SK-N-SH treated with all-trans-retinoic acid at 6 μM for 48 hours (cell line): ENCODE data around the gene RAB36.

Experiments used
- ATAC-seq: fragments of 200-7000 bp; cut with Tn5 transposase; 3 replicates; pipeline ENCODE4 v1.9.1; 2020; ENCODE audit warnings: mild to moderate bottlenecking, moderate library complexity
- ARNTL ChIP-seq: fragments of 450-650 bp; formaldehyde crosslinking; IDR thresholded peaks from 2 replicates; pipeline ENCODE4 v1.5.0; 2020; ENCODE audit warnings: low read depth, mild to moderate bottlenecking, moderate library complexity, borderline replicate concordance
- BACH2 ChIP-seq: fragments of 250-450 bp; sonication (Bioruptor Pico); IDR thresholded peaks from 2 replicates; pipeline ENCODE4 v1.9.0; 2021; ENCODE audit warnings: mild to moderate bottlenecking, borderline replicate concordance
- CSDC2 ChIP-seq: fragments of 250-450 bp; sonication (Bioruptor Pico); IDR thresholded peaks from 2 replicates; pipeline ENCODE4 v1.5.0; 2020; ENCODE audit warnings: mild to moderate bottlenecking, moderate library complexity
- ESRRG ChIP-seq: fragments of 250-450 bp; sonication (Bioruptor Pico); IDR thresholded peaks from 2 replicates; pipeline ENCODE4 v1.6.1; 2021; ENCODE audit warnings: mild to moderate bottlenecking
- ISL1 ChIP-seq: fragments of 250-450 bp; sonication (Bioruptor Pico); IDR thresholded peaks from 2 replicates; pipeline ENCODE4 v2.1.2; 2022; ENCODE audit warnings: mild to moderate bottlenecking, moderate library complexity
- OSR1 ChIP-seq: fragments of 250-450 bp; sonication (Bioruptor Pico); IDR thresholded peaks from 2 replicates; pipeline ENCODE4 v1.8.0; 2022; ENCODE audit warnings: moderate library complexity, mild to moderate bottlenecking, inconsistent platforms
- PPARA ChIP-seq: fragments of 250-450 bp; sonication (Bioruptor Pico); IDR thresholded peaks from 2 replicates; pipeline ENCODE4 v1.5.0; 2020; ENCODE audit warnings: mild to moderate bottlenecking, borderline replicate concordance
- SNAI2 ChIP-seq: fragments of 250-450 bp; sonication (Bioruptor Pico); IDR thresholded peaks from 2 replicates; pipeline ENCODE4 v1.5.0; 2020; ENCODE audit warnings: mild to moderate bottlenecking, moderate library complexity
- TOX ChIP-seq: fragments of 250-450 bp; sonication (Bioruptor Pico); IDR thresholded peaks from 2 replicates; pipeline ENCODE4 v1.8.0; 2021; ENCODE audit warnings: mild to moderate bottlenecking, moderate library complexity, borderline replicate concordance
- ZC3H10 ChIP-seq: fragments of 250-450 bp; sonication (Bioruptor Pico); IDR thresholded peaks from 2 replicates; pipeline ENCODE4 v1.5.1; 2021; ENCODE audit warnings: mild to moderate bottlenecking, moderate library complexity
- ZFP3 ChIP-seq: fragments of 250-450 bp; sonication (Bioruptor Pico); IDR thresholded peaks from 2 replicates; pipeline ENCODE4 v1.5.0; 2020; ENCODE audit warnings: mild to moderate bottlenecking, moderate library complexity
- ZFP30 ChIP-seq: fragments of 450-650 bp; formaldehyde crosslinking; IDR thresholded peaks from 2 replicates; pipeline ENCODE4 v1.5.0; 2022; ENCODE audit warnings: mild to moderate bottlenecking, moderate library complexity
- ZNF70 ChIP-seq: fragments of 450-650 bp; formaldehyde crosslinking; IDR thresholded peaks from 2 replicates; pipeline ENCODE4 v1.5.0; 2020; ENCODE audit warnings: mild to moderate bottlenecking, moderate library complexity
- ZNF8 ChIP-seq: fragments of 450-650 bp; formaldehyde crosslinking; IDR thresholded peaks from 2 replicates; pipeline ENCODE4 v1.5.0; 2020; ENCODE audit warnings: mild to moderate bottlenecking, moderate library complexity
- TF ChIP-seq, protein P1 (sequence below): fragments of 250-450 bp; sonication (Bioruptor Pico); IDR thresholded peaks from 2 replicates; pipeline ENCODE4 v1.8.0; 2021; ENCODE audit warnings: low read depth, mild to moderate bottlenecking, moderate library complexity, borderline replicate concordance
- TF ChIP-seq, protein P2 (sequence below): fragments of 250-450 bp; sonication (Bioruptor Pico); IDR thresholded peaks from 2 replicates; pipeline ENCODE4 v1.5.0; 2020; ENCODE audit warnings: mild to moderate bottlenecking, moderate library complexity
- TF ChIP-seq, protein P3 (sequence below): fragments of 250-450 bp; sonication (Bioruptor Pico); IDR thresholded peaks from 2 replicates; pipeline ENCODE4 v1.5.1; 2020; ENCODE audit warnings: low read depth, mild to moderate bottlenecking, moderate library complexity
- TF ChIP-seq, protein P4 (sequence below): fragments of 250-450 bp; sonication (Bioruptor Pico); IDR thresholded peaks from 2 replicates; pipeline ENCODE4 v1.5.1; 2021; ENCODE audit warnings: mild to moderate bottlenecking, moderate library complexity
- TF ChIP-seq, protein P5 (sequence below): fragments of 250-450 bp; sonication (Bioruptor Pico); IDR thresholded peaks from 2 replicates; pipeline ENCODE4 v1.8.0; 2020; ENCODE audit warnings: mild to moderate bottlenecking, moderate library complexity, borderline replicate concordance

Gene RAB36

DNA sequence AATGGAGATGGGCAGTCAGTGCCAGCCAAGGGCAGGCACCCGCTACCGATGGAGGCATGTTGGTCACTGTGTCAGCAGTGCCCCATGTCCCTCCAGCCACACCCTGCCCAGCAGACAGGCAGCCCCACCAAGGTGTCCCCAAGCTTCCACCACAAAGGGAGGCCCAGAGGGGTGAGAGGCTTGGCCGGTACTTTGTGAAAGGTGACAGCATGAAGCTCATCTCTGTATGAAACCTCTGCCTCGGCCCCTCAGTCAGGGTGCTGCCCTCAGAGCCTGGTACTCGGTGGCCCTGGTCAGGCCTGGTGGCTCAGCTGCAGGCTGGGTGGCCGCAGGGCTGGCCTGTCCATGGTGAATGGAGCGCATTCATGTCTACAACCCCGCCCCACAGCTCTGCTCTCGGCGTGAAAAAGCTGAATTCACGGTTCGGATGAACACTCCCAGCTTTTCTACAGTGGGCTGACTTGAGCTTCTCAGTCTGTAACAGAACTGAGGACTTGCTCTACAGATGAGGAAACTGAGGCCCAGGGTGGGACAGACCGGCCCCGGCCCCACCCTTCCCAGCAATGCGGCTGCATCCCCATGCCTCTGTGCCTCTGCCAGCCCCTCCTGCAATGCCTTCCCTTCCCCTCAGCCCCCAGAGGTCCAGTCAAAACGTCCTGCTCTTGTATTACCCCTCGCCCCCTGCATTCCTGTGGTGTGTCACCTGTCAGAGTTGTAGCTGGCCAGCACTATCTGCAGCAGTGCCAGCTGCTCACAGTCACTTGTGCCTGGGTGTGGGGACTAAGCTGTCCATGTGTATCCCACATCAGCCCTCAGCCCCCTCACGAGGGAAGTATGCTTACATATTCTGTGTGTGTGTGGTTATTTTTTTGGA, 31.2 kb upstream of the RAB36 start:
- no peak for ATAC-seq
- no peak for TF ChIP-seq ZNF8

DNA sequence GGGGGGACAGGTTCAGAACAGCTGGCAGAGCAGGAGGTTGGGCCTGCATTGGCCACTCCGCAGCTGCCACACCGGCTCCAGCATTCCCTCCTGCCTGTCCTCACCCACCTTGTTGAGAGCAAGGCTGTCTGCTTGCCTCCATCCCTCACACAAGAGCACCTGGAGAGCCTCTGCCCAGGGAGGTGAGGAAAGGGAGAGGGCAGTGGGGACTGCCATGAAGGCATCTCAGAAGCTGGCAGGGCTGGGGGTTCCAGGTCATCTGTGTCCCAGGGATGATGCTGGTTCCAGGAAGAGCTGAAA, 30.6 kb upstream of the RAB36 start:
- TF ChIP-seq, protein P1, sequence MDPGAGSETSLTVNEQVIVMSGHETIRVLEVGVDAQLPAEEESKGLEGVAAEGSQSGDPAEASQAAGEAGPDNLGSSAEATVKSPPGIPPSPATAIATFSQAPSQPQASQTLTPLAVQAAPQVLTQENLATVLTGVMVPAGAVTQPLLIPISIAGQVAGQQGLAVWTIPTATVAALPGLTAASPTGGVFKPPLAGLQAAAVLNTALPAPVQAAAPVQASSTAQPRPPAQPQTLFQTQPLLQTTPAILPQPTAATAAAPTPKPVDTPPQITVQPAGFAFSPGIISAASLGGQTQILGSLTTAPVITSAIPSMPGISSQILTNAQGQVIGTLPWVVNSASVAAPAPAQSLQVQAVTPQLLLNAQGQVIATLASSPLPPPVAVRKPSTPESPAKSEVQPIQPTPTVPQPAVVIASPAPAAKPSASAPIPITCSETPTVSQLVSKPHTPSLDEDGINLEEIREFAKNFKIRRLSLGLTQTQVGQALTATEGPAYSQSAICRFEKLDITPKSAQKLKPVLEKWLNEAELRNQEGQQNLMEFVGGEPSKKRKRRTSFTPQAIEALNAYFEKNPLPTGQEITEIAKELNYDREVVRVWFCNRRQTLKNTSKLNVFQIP = no peak
- no peak for TF ChIP-seq PPARA (CRISPR knock-in tag)
- no peak for TF ChIP-seq SNAI2 (CRISPR knock-in tag)
- no peak for TF ChIP-seq ZFP3 (CRISPR knock-in tag)
- no peak for TF ChIP-seq ARNTL (CRISPR knock-in tag)
- TF ChIP-seq, protein P2, sequence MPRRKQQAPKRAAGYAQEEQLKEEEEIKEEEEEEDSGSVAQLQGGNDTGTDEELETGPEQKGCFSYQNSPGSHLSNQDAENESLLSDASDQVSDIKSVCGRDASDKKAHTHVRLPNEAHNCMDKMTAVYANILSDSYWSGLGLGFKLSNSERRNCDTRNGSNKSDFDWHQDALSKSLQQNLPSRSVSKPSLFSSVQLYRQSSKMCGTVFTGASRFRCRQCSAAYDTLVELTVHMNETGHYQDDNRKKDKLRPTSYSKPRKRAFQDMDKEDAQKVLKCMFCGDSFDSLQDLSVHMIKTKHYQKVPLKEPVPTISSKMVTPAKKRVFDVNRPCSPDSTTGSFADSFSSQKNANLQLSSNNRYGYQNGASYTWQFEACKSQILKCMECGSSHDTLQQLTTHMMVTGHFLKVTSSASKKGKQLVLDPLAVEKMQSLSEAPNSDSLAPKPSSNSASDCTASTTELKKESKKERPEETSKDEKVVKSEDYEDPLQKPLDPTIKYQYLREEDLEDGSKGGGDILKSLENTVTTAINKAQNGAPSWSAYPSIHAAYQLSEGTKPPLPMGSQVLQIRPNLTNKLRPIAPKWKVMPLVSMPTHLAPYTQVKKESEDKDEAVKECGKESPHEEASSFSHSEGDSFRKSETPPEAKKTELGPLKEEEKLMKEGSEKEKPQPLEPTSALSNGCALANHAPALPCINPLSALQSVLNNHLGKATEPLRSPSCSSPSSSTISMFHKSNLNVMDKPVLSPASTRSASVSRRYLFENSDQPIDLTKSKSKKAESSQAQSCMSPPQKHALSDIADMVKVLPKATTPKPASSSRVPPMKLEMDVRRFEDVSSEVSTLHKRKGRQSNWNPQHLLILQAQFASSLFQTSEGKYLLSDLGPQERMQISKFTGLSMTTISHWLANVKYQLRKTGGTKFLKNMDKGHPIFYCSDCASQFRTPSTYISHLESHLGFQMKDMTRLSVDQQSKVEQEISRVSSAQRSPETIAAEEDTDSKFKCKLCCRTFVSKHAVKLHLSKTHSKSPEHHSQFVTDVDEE (CRISPR knock-in tag) = no peak
- no peak for TF ChIP-seq OSR1 (CRISPR knock-in tag)
- TF ChIP-seq TOX (CRISPR knock-in tag) = no peak
- TF ChIP-seq ZNF8 = no peak
- no peak for ATAC-seq

DNA sequence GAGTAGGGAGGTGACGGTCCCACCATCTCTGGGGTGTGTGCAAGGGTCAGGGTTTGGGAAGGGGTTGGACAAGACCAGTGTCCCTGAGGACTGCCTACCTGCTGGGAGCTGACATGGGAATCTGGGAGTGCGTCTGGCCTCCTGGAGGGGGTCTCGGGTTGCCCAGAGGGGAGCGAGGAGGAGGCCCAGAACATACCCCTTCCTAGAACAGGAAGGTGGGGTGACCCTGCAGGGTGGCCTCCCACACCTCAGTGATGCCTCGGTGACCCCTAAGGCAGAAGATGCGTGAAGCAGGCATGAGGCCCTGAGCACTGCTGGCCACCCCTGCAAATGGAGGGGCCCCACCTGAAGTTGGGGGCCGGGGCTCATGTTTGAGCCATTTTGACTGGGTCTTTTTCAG, 29.9 kb upstream of the RAB36 start:
- TF ChIP-seq OSR1 (CRISPR knock-in tag) (no peak), SNAI2 (CRISPR knock-in tag) (no peak)
- TF ChIP-seq, protein P3, sequence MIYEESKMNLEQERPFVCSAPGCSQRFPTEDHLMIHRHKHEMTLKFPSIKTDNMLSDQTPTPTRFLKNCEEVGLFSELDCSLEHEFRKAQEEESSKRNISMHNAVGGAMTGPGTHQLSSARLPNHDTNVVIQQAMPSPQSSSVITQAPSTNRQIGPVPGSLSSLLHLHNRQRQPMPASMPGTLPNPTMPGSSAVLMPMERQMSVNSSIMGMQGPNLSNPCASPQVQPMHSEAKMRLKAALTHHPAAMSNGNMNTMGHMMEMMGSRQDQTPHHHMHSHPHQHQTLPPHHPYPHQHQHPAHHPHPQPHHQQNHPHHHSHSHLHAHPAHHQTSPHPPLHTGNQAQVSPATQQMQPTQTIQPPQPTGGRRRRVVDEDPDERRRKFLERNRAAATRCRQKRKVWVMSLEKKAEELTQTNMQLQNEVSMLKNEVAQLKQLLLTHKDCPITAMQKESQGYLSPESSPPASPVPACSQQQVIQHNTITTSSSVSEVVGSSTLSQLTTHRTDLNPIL (CRISPR knock-in tag) = no peak
- ATAC-seq = no peak

DNA sequence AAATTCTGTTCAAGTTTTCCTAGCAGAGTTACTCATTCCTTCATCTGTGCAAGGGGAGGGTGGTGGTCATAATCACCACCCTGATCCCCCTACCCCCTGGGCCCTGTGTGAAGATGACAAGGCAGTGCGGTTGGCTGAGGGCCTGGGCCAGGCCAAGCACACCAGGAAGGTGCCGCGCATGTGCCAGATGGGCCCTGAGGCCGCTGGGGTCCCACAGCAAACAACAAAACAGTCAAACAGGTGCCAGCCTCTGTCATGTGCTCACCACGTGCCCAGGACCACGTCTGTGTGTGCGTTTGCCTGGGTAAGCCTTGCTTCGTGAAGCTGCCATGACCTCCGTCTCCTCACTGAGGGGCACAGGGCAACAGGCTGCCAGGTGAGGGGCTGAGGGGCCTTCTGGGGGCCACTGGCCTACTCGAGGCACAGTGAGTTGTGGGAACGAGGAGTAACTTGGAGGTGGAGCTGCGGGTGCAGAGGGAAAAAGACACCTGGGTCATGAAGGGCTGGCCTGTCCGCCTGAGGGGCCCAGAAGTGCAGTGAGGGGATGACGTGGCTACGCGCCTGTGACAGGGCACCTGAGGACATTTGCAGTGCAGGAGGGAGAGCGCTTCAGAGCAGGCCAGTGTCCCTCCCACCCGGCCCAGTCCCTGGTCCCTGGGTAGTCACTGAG, 29.3 kb upstream of the RAB36 start:
- no peak for ATAC-seq
- TF ChIP-seq SNAI2 (CRISPR knock-in tag) = no peak
- TF ChIP-seq ZNF8 = no peak
- no peak for TF ChIP-seq ARNTL (CRISPR knock-in tag)
- TF ChIP-seq PPARA (CRISPR knock-in tag) = no peak
- no peak for TF ChIP-seq CSDC2 (CRISPR knock-in tag)
- TF ChIP-seq ZC3H10 (CRISPR knock-in tag) = no peak
- no peak for TF ChIP-seq ZFP30 (CRISPR knock-in tag)
- TF ChIP-seq, protein P2 (CRISPR knock-in tag) = no peak
- TF ChIP-seq ESRRG = no peak
- no peak for TF ChIP-seq OSR1 (CRISPR knock-in tag)
- TF ChIP-seq, protein P4, sequence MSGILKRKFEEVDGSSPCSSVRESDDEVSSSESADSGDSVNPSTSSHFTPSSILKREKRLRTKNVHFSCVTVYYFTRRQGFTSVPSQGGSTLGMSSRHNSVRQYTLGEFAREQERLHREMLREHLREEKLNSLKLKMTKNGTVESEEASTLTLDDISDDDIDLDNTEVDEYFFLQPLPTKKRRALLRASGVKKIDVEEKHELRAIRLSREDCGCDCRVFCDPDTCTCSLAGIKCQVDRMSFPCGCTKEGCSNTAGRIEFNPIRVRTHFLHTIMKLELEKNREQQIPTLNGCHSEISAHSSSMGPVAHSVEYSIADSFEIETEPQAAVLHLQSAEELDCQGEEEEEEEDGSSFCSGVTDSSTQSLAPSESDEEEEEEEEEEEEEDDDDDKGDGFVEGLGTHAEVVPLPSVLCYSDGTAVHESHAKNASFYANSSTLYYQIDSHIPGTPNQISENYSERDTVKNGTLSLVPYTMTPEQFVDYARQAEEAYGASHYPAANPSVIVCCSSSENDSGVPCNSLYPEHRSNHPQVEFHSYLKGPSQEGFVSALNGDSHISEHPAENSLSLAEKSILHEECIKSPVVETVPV (CRISPR knock-in tag) = no peak
- TF ChIP-seq, protein P5, sequence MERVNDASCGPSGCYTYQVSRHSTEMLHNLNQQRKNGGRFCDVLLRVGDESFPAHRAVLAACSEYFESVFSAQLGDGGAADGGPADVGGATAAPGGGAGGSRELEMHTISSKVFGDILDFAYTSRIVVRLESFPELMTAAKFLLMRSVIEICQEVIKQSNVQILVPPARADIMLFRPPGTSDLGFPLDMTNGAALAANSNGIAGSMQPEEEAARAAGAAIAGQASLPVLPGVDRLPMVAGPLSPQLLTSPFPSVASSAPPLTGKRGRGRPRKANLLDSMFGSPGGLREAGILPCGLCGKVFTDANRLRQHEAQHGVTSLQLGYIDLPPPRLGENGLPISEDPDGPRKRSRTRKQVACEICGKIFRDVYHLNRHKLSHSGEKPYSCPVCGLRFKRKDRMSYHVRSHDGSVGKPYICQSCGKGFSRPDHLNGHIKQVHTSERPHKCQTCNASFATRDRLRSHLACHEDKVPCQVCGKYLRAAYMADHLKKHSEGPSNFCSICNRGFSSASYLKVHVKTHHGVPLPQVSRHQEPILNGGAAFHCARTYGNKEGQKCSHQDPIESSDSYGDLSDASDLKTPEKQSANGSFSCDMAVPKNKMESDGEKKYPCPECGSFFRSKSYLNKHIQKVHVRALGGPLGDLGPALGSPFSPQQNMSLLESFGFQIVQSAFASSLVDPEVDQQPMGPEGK (CRISPR knock-in tag) = no peak
- TF ChIP-seq ZNF70 (CRISPR knock-in tag) = no peak
- TF ChIP-seq BACH2 = no peak
- TF ChIP-seq, protein P3 (CRISPR knock-in tag) = no peak
- no peak for TF ChIP-seq ISL1 (CRISPR knock-in tag)
- TF ChIP-seq, all 23 proteins: peak for 0
